Cardiac septum (tissue), 1 donor: Measurements from ENCODE around the gene PCDH8. TPM values are rescaled to one million over a fixed set of nuclear protein-coding genes. Genes with fewer than 3 reads are reported as not detected.

Experiments used
- microRNA-seq: library from miRNA; unstranded; fragments of <30 nt; microRNA quantifications from one replicate; pipeline ENCODE4 v1.2.0, GENCODE V29; 2020
- total RNA-seq: library from RNA; stranded (reverse); fragmentation: NEBNext Ultra II Directional; extraction: Animal tissue kit (Norgen Biotek cat#: 25700); gene quantifications from one replicate; pipeline ENCODE4 v1.2.1, GENCODE V29; 2021
- donor health status: DM: no; HTN: no; CAD: no.

Gene PCDH8
- total RNA-seq, 1 donor from 2014 or later, result not detected

Small RNAs within 50 kb of the gene (microRNA-seq; reads per million reads assigned to microRNA genes)
- not detected for gene MIR759

Other genes with a start within 250 kb of the PCDH8 start
- gene HNRNPA1L2, start 206.2 kb downstream of the PCDH8 start, total RNA-seq, result 4.3 TPM
- 49.1 TPM for gene SUGT1, start 195.8 kb downstream of the PCDH8 start, total RNA-seq
- gene CNMD, start 108.8 kb downstream of the PCDH8 start, total RNA-seq, result not detected
- gene OLFM4, start 180.2 kb upstream of the PCDH8 start, total RNA-seq, result 0.65 TPM